ENCODE measurements around the gene GCG.

DNA sequence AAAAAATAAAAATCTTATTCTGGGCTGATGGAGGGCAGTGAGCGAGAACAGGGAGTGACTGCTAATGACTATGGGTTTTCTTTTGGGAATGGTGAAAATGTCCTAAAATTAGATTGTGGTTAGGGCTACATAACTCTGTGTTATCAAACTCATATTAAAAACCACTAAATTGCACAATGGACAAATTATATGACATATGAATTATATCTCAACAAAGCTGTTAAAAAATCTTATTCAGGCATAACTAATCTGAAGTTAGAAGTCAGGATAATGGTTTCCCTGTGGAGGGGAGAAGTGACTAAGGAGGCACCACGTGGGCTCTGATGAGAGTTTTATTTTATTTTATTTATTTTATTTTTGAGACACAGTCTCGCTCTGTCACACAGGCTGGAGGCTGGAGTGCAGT, 45.9 kb downstream of the GCG start:
- TF ChIP-seq, protein P1, sequence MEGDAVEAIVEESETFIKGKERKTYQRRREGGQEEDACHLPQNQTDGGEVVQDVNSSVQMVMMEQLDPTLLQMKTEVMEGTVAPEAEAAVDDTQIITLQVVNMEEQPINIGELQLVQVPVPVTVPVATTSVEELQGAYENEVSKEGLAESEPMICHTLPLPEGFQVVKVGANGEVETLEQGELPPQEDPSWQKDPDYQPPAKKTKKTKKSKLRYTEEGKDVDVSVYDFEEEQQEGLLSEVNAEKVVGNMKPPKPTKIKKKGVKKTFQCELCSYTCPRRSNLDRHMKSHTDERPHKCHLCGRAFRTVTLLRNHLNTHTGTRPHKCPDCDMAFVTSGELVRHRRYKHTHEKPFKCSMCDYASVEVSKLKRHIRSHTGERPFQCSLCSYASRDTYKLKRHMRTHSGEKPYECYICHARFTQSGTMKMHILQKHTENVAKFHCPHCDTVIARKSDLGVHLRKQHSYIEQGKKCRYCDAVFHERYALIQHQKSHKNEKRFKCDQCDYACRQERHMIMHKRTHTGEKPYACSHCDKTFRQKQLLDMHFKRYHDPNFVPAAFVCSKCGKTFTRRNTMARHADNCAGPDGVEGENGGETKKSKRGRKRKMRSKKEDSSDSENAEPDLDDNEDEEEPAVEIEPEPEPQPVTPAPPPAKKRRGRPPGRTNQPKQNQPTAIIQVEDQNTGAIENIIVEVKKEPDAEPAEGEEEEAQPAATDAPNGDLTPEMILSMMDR (IDR thresholded peaks at IDR 0.05): no peak
- TF ChIP-seq POLR2AphosphoS5 (IDR thresholded peaks at IDR 0.05): no peak
